ENCODE results near the gene PHYHIPL. TPM values are rescaled to one million over a fixed set of nuclear protein-coding genes. Genes with fewer than 3 reads are reported as not detected.

PHYHIPL gene
- total RNA-seq, 1 donor from 2014 or later = 0.69 TPM

DNA sequence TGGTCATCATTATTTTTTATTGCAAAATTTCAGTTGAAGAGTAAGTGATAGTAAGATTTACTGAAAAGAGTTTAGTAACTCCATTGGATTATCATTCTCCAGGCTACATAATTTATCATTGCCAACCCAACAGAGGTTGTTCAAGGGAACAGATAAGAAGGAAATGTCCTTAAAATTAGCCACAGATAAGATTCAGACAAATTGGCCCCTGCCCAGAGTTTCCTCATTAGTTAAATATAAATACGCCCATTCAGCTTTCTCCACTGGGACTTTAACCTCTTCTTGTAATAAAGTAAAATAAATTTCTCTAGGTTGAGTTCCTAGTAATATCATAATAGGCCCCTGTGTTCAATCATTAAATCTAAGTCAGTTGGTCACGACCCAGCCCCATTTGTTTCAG lies 27.7 kb upstream of the PHYHIPL start:
- no peaks in the 10 kb centered on the region for H3K4me1 Mint-ChIP-seq (ENCODE audit: unreplicated experiment)
- H3K27me3 Mint-ChIP-seq (ENCODE audit: unreplicated experiment) = no peaks in the 10 kb centered on the region

DNA sequence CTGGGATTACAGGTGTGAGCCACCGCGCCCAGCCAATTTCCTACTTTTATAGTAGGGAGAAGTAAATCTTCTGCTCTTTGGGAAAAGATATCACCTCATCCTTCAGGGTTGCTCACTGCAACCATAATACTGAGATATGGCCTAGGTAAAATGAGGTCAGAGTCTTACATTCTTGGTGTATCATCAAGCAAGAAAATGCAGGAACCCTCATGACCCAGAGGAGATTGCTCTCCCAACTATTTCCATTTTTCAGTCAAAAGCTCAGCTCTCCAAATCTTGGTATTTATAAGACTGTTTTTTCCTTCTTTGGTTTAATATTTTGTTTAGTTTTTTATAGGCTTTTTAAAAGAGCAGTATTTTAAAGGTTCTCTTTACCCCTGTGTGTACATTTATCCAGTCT lies 20.9 kb upstream of the PHYHIPL start:
- H3K4me3 Mint-ChIP-seq (ENCODE audit: unreplicated experiment) = no peak overlapping the region

More for the DNA sequence above, 27.7 kb upstream of the PHYHIPL start:
- TF ChIP-seq, protein P1, sequence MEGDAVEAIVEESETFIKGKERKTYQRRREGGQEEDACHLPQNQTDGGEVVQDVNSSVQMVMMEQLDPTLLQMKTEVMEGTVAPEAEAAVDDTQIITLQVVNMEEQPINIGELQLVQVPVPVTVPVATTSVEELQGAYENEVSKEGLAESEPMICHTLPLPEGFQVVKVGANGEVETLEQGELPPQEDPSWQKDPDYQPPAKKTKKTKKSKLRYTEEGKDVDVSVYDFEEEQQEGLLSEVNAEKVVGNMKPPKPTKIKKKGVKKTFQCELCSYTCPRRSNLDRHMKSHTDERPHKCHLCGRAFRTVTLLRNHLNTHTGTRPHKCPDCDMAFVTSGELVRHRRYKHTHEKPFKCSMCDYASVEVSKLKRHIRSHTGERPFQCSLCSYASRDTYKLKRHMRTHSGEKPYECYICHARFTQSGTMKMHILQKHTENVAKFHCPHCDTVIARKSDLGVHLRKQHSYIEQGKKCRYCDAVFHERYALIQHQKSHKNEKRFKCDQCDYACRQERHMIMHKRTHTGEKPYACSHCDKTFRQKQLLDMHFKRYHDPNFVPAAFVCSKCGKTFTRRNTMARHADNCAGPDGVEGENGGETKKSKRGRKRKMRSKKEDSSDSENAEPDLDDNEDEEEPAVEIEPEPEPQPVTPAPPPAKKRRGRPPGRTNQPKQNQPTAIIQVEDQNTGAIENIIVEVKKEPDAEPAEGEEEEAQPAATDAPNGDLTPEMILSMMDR (IDR thresholded peaks at IDR 0.05; ENCODE audit: unreplicated experiment) = no peak
- H3K36me3 Mint-ChIP-seq (ENCODE audit: low read depth, unreplicated experiment) = no peaks in the 10 kb centered on the region
- no peak for DNase-seq (ENCODE audit: low spot score)
- H3K9me3 Mint-ChIP-seq (ENCODE audit: unreplicated experiment) = no peaks in the 10 kb centered on the region
- no peak overlapping the region for H3K27ac Mint-ChIP-seq (ENCODE audit: unreplicated experiment)
- no peak overlapping the region for H3K4me3 Mint-ChIP-seq (ENCODE audit: unreplicated experiment)

DNA sequence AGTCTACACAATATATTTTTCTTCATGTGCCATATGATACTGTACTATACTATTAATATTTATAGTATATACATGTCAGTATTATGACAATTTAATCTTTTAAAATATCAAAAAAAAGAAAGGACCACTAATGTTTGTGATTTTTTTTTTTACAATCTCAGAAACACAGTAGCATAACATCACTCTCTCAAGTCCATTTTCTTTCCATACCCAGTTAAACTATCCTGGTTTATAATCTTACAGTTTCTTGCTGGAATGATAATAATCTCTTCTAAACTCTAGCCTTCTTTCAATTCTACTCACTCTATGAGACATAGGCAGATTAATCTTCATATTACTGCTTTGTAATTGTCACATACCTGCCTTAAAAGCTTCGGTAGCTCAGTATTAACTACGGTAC lies 8.9 kb upstream of the PHYHIPL start:
- no peak for DNase-seq (ENCODE audit: low spot score)
- TF ChIP-seq, protein P1 (IDR thresholded peaks at IDR 0.05; ENCODE audit: unreplicated experiment) = no peak
- Mint-ChIP-seq H3K9me3 (ENCODE audit: unreplicated experiment) (no peaks in the 10 kb centered on the region), H3K27me3 (ENCODE audit: unreplicated experiment) (no peaks in the 10 kb centered on the region), H3K4me3 (ENCODE audit: unreplicated experiment) (no peak overlapping the region), H3K27ac (ENCODE audit: unreplicated experiment) (no peak overlapping the region), H3K36me3 (ENCODE audit: low read depth, unreplicated experiment) (no peaks in the 10 kb centered on the region), H3K4me1 (ENCODE audit: unreplicated experiment) (no peaks in the 10 kb centered on the region)

More for the DNA sequence above, 20.9 kb upstream of the PHYHIPL start:
- Mint-ChIP-seq H3K27ac (ENCODE audit: unreplicated experiment) (no peak overlapping the region), H3K27me3 (ENCODE audit: unreplicated experiment) (no peaks in the 10 kb centered on the region), H3K4me1 (ENCODE audit: unreplicated experiment) (no peaks in the 10 kb centered on the region), H3K9me3 (ENCODE audit: unreplicated experiment) (no peaks in the 10 kb centered on the region), H3K36me3 (ENCODE audit: low read depth, unreplicated experiment) (no peaks in the 10 kb centered on the region)
- TF ChIP-seq, protein P1 (IDR thresholded peaks at IDR 0.05; ENCODE audit: unreplicated experiment) = no peak
- DNase-seq (ENCODE audit: low spot score) = no peak

DNA sequence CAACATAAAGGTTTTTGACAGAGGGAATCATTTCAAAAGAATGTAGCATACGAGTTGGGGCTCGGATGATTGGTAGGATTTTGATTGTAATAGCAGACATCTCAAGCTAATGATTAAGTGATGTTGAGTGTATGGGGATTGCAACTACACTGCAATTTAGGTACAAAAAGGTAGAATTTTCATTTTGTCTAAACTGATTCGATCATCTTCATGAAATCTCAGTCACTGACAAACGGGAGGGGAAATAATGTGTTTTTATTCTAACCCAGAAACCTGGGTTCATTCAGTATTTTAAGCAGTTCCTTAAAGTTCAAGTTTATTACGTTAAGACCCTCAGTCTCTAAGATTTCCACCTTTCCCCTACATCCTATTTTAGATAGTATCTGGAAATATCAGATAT lies 3.9 kb upstream of the PHYHIPL start:
- Mint-ChIP-seq H3K27ac (ENCODE audit: unreplicated experiment) (no peak overlapping the region), H3K27me3 (ENCODE audit: unreplicated experiment) (peaks cover 12% of the 10 kb centered on the region), H3K9me3 (ENCODE audit: unreplicated experiment) (no peaks in the 10 kb centered on the region), H3K4me3 (ENCODE audit: unreplicated experiment) (no peak overlapping the region), H3K36me3 (ENCODE audit: low read depth, unreplicated experiment) (no peaks in the 10 kb centered on the region), H3K4me1 (ENCODE audit: unreplicated experiment) (peaks cover 5% of the 10 kb centered on the region)
- TF ChIP-seq, protein P1 (IDR thresholded peaks at IDR 0.05; ENCODE audit: unreplicated experiment) = no peak
- DNase-seq (ENCODE audit: low spot score) = no peak

DNA sequence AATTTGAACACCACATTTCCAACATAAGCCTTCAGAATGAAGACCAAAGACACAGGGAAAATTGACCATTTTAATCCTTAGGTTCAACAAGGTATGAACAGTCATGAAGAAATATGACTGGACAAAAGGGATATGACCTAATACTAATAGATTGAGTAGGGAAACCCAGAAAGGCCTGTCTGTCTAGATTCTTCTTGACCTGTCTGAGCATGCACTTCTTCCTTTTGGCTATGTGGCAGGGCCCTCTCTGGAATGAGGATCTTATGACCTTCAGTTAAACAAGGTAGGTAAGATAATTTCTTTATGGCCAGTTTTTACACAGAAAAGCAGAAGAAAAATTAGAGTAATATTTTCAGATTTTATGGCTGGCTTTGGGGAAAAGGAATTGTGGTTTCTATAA lies 3.0 kb upstream of the PHYHIPL start:
- DNase-seq (ENCODE audit: low spot score) = no peak
- Mint-ChIP-seq H3K36me3 (ENCODE audit: low read depth, unreplicated experiment) (no peaks in the 10 kb centered on the region), H3K4me3 (ENCODE audit: unreplicated experiment) (no peak overlapping the region), H3K27me3 (ENCODE audit: unreplicated experiment) (peaks cover 13% of the 10 kb centered on the region), H3K27ac (ENCODE audit: unreplicated experiment) (no peak overlapping the region), H3K4me1 (ENCODE audit: unreplicated experiment) (peaks cover 6% of the 10 kb centered on the region), H3K9me3 (ENCODE audit: unreplicated experiment) (no peaks in the 10 kb centered on the region)
- TF ChIP-seq, protein P1 (IDR thresholded peaks at IDR 0.05; ENCODE audit: unreplicated experiment) = no peak
